ENCODE results near the gene RBM28. TPM values are rescaled to one million over a fixed set of nuclear protein-coding genes. Genes with fewer than 3 reads are reported as not detected.

Gene RBM28
- polyA plus RNA-seq, 1 donor (not counting 4 experiments of a cell fraction or from before 2014, with no cell fraction given), result 36.4 TPM

- Histone ChIP-seq H2AFZ (ENCODE audit: control insufficient read depth, low read length) (no peak overlapping the region), H3K9me3 (ENCODE audit: control insufficient read depth, low read depth, low read length) (no peaks in the 10 kb centered on the region), H3K9me1 (ENCODE audit: control insufficient read depth, extremely low read depth, insufficient read depth, low read length) (no peaks in the 10 kb centered on the region), H3K9ac (ENCODE audit: control insufficient read depth, extremely low read depth, insufficient read depth, low read length) (no peak overlapping the region), H3K27me3 (ENCODE audit: control insufficient read depth, extremely low read depth, insufficient read depth, low read length) (no peaks in the 10 kb centered on the region), H3K4me3 (ENCODE audit: control insufficient read depth in 2 of 3, extremely low read depth in 1 of 3, insufficient read depth in 2 of 3, low read depth in 1 of 3, low read length in 3 of 3) (no peak overlapping the region), H3K4me2 (ENCODE audit: control insufficient read depth, extremely low read depth, insufficient read depth, low read depth, low read length) (no peak overlapping the region), H3K27ac (ENCODE audit: control insufficient read depth, insufficient read depth, low read length) (no peak overlapping the region), H4K20me1 (ENCODE audit: control insufficient read depth, extremely low read depth, insufficient read depth, low read length) (no peaks in the 10 kb centered on the region), H3K79me2 (ENCODE audit: control insufficient read depth, insufficient read depth, low read length) (no peaks in the 10 kb centered on the region), H3K4me1 (ENCODE audit: control insufficient read depth, extremely low read depth, insufficient read depth, low read length) (peaks cover 20% of the 10 kb centered on the region), H3K36me3 (ENCODE audit: control insufficient read depth in 2 of 2, extremely low read depth in 1 of 2, insufficient read depth in 2 of 2, low read length in 2 of 2) (no peaks in the 10 kb centered on the region)
- TF ChIP-seq EZH2 (IDR thresholded peaks at IDR 0.05; ENCODE audit: low read length), result no peak
- no peak for TF ChIP-seq CTCF (optimal IDR thresholded peaks at IDR 0.05 in 1 of 3, IDR thresholded peaks at IDR 0.05 in 1 of 3, conservative IDR thresholded peaks at IDR 0.05 in 1 of 3; ENCODE audit: extremely low read depth in 1 of 3, insufficient read depth in 2 of 3, low read length in 3 of 3)
- dilution Hi-C loops (cut with MboI; ENCODE audit: extremely low pct_ligation_motif_present, low sequenced_read_pairs), result no loop called here
- DNase-seq (ENCODE audit: low read depth, low spot score) (no peak), FAIRE-seq (no peak)
Observed at GRCh38 chr7:128359336-128359735, 15.6 kb upstream of the RBM28 start.

- no peak for DNase-seq (ENCODE audit: low read depth, low spot score)
- H3K4me1 ChIP-seq (ENCODE audit: control insufficient read depth, extremely low read depth, insufficient read depth, low read length), result peaks cover 20% of the 10 kb centered on the region
- no peak overlapping the region for H3K9ac ChIP-seq (ENCODE audit: control insufficient read depth, extremely low read depth, insufficient read depth, low read length)
- dilution Hi-C loops (cut with MboI; ENCODE audit: extremely low pct_ligation_motif_present, low sequenced_read_pairs), result no loop called here
- H3K4me3 ChIP-seq (ENCODE audit: control insufficient read depth in 2 of 3, extremely low read depth in 1 of 3, insufficient read depth in 2 of 3, low read depth in 1 of 3, low read length in 3 of 3), result no peak overlapping the region
- no peaks in the 10 kb centered on the region for H3K79me2 ChIP-seq (ENCODE audit: control insufficient read depth, insufficient read depth, low read length)
- peaks cover under 1% of the 10 kb centered on the region for H3K27me3 ChIP-seq (ENCODE audit: control insufficient read depth, extremely low read depth, insufficient read depth, low read length)
- no peak overlapping the region for H3K4me2 ChIP-seq (ENCODE audit: control insufficient read depth, extremely low read depth, insufficient read depth, low read depth, low read length)
- no peak overlapping the region for H2AFZ ChIP-seq (ENCODE audit: control insufficient read depth, low read length)
- H3K27ac ChIP-seq (ENCODE audit: control insufficient read depth, insufficient read depth, low read length), result no peak overlapping the region
- FAIRE-seq, result no peak
- H4K20me1 ChIP-seq (ENCODE audit: control insufficient read depth, extremely low read depth, insufficient read depth, low read length), result no peaks in the 10 kb centered on the region
- TF ChIP-seq EZH2 (IDR thresholded peaks at IDR 0.05; ENCODE audit: low read length), result no peak
- no peak for TF ChIP-seq CTCF (optimal IDR thresholded peaks at IDR 0.05 in 1 of 3, IDR thresholded peaks at IDR 0.05 in 1 of 3, conservative IDR thresholded peaks at IDR 0.05 in 1 of 3; ENCODE audit: extremely low read depth in 1 of 3, insufficient read depth in 2 of 3, low read length in 3 of 3)
- H3K36me3 ChIP-seq (ENCODE audit: control insufficient read depth in 2 of 2, extremely low read depth in 1 of 2, insufficient read depth in 2 of 2, low read length in 2 of 2), result no peaks in the 10 kb centered on the region
- H3K9me1 ChIP-seq (ENCODE audit: control insufficient read depth, extremely low read depth, insufficient read depth, low read length), result no peaks in the 10 kb centered on the region
- H3K9me3 ChIP-seq (ENCODE audit: control insufficient read depth, low read depth, low read length), result no peaks in the 10 kb centered on the region
Observed at GRCh38 chr7:128358233-128358632, 14.5 kb upstream of the RBM28 start.

Measured in keratinocyte (primary cell).